Stimulated activated CD8-positive, alpha-beta memory T cell treated with anti-CD3 and anti-CD28 coated beads, Interleukin-7, amount 100 ng/mL, for 48 hours (primary cell): ENCODE results near the gene TANC1.

ENCODE experiments used
- DNase-seq, 2 donors: peaks; one replicate each; pipeline ENCODE4 v3.0.0-alpha.2; 2020; ENCODE audit warnings: low read depth in 1 of 2; ENCODE audit errors: extremely low read depth in 1 of 2

The TANC1 gene

DNA sequence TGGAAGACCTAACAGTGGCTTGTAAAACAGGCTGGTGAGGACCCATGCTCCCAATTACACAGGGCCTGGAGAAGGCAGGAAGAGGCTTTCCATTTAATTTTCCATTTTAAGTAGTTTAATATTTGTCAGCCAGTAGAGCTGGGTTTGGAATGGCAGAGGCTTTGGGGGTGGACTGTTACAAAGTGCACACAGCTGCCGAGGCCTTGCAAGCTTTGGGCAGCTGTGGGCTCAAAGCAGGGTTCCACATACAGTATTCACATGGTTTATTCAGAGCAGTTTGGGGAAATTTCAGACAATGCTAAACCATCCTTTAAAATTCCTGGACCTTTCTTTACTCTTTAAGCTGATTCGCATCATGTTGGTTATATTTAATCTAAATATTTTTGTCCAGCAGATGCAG is 185.5 kb downstream of the TANC1 start:
- no peak for DNase-seq

GRCh38 chr2:159154366-159154765 is 185.9 kb downstream of the TANC1 start:
- DNase-seq: no peak

DNA sequence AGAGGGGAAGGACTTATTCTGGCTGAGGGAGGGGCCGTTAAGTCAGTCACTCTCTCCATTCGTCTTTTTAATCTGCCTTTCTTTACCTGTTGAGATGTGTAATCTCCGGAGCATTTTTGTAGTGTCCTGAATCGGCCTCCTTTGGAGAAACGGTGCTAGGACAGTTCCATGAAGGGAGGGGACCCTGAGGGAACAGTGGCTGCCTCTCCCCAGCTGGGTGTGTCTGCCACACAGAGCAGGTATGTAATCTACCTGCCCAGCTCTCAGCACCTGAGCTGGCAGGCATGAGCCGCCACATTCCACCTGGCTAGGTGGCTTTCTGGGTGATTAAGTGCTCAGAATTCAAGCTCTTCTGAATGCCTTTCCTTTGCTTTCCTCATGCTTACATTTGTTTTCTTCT is 186.9 kb downstream of the TANC1 start:
- DNase-seq: no peak

GRCh38 chr2:159155791-159156190 is 187.4 kb downstream of the TANC1 start:
- DNase-seq: no peak

DNA sequence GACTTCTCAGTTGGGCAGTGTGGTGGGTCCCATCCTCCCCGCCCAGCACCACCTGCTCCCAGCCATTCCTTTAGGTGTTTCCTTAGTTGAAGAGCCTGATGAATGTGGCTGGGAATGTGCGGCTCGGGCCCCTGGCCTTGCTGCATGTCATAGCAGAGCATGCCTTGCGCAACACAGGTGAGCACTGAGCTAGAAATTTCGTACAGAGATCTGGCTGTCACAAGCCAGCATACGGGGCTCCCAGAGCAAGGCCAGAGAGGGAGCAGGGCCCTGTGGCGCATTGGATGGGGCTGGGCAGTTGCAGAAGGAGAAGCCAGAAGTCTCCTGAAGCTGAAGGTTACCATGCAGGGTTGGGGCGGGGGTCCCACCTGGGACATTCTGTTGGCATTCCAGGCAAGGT is 188.4 kb downstream of the TANC1 start:
- DNase-seq: no peak

GRCh38 chr2:159157361-159158209 is 189.1 kb downstream of the TANC1 start:
- no peak for DNase-seq

- DNase-seq: no peak
Observed at GRCh38 chr2:159160412-159160811, 192.0 kb downstream of the TANC1 start.

- DNase-seq: no peak
Observed at GRCh38 chr2:159160954-159161353, 192.5 kb downstream of the TANC1 start.

DNA sequence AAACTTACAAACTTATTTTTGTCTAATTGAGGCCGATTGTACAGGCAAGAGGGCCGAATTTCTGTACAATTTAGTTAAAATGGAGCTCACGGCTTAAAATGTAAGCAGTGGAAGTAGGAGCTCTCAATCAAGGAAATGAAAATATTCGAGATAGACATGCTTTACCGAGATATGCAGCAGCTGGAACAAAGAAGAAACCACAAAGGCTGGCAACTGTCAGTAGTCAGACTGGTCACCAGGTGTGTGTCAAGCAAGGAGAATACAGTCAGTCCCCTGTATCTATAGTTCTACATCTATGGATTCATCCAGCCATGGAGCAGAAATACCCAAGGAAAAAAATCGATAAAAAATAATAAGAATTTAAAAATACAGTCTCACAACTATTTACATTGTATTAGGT is 195.5 kb downstream of the TANC1 start:
- DNase-seq: no peak

GRCh38 chr2:159164457-159164911 is 196.0 kb downstream of the TANC1 start:
- DNase-seq: no peak

DNA sequence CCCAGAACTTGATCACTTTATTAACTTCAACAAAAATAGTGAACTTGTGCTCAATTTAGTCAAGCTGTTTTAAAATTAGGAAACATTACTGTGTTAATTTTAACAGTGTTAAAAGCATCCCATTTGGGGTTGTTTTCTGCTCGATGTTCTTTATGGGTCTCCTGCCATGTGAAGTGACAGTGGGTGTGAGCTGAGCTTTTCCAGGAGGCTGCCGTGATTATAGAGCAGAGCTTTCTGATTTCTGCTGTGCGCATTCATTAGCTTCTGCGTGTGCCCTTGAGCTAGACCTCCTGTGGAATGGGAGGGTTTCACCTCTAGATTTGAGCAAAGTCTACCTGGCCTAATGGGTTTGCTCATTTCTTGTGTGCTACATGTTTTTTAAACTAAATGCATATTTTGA is 196.6 kb downstream of the TANC1 start:
- DNase-seq: no peak

- DNase-seq: no peak
Observed at GRCh38 chr2:159168707-159169106, 200.3 kb downstream of the TANC1 start.

- DNase-seq: no peak
Observed at GRCh38 chr2:159169187-159169586, 200.7 kb downstream of the TANC1 start.

- DNase-seq: no peak
Observed at GRCh38 chr2:159172403-159172802, 204.0 kb downstream of the TANC1 start.

DNA sequence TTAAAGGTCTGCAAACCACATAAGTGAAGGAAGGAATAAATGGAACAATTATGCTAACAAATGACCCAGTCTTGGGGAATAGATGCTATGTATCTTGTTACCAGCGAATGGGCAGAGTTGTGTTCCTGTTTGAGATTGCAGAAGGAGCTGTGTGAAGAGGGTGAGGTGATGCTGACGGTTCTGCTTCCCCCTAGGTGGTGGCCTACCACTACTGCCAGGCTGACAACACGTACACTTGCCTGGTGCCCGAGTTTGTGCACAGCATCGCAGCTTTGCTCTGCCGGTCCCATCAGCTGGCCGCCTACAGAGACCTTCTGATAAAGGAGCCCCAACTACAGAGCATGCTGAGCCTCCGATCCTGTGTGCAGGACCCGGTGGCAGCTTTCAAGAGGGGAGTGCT is 206.3 kb downstream of the TANC1 start:
- no peak for DNase-seq

DNA sequence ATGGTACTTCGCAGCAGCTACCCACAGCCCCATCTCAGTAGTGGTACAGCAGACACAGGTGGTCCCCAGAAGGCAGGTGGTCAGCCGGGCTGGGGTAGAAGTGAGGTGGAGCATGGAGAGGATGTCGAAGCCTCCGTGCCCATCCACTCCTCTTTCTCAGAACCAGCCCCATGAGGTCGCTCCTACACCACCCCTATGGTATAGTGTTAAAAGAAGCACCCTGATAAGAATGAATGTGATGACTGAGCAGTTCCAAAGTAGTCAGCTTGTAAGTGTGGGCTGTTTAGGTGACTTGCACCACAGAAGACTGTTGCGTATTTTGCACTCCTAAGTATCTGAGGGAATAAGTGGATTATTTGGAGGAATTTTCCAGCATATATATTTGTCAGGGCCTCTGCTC is 206.7 kb downstream of the TANC1 start:
- no peak for DNase-seq

- DNase-seq: no peak
Observed at GRCh38 chr2:159175927-159176326, 207.5 kb downstream of the TANC1 start.

DNA sequence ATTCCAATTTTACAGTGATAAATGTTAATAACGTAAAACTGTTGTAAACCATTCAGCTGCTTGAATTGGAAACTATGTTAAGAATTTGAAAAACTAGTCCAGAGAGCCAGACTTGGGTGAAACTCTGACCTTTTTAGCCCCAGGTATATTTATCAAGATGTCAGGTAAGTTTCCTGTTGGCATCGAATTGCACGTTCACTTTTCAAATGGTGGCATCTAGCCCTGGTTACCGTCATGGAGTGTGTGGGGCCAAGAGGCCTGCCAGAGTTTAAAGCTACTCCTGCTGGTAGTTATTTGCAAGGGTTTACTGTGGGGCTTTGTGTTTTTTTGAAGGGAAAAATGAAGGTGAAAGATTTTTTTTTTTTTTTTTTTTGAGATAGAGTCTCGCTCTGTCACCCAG is 208.1 kb downstream of the TANC1 start:
- DNase-seq: no peak

DNA sequence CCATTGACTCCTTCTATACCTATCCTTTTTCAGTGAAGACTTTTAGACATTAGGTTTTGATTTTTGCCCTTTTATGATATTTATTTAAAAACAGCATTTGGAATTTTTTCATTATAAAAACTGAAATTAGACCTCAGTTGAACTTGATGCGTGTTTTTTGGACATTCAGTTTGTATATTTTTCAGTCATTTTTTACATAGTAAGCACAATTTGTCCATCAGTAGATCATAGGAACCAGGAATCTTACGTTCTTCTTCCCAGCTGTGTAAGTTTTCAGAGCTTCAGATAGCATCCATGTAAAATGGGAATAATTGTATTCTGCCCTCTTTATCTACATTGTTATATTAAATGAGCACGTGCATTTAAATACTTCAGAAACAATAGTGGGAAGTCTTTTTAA is 208.9 kb downstream of the TANC1 start:
- no peak for DNase-seq

DNA sequence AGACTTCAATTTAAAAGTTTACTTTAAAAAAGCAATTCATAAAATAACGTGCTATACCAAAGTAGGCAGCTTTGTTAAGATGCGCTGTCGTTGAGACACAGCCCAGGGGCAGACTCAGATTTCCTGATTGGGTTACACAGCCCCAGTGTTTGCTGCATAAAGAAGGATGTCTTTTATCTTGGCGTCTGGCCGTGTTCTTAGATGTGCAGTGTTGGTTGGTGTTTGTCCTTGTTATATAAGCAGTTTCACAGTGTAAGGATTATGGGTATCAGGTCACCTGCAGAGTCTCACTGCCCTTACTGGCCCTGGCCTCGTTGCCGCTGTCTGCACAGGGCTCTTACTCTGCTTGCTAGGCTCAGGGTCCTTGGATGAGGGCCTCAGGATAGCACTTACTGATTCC is 209.5 kb downstream of the TANC1 start:
- no peak for DNase-seq

DNA sequence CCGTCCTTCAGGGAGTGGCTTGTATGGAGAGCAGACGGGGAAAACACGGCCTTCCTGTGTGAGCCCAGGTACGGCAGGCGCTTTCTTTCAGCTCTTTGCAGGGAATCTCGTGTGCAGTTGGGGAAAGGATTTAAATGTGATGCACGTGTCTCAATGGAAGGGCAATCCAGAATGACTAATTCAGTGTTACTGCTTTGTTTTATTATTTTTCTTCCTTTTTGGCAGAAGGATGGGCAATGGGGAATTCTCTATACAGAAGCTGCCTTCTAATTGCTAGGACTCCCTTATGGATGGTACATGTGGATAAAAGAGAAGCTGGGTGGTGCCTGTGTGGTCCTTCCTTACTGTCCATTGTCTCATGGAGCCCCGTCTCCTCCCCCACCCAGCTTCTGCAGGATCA is 210.7 kb downstream of the TANC1 start:
- no peak for DNase-seq

DNA sequence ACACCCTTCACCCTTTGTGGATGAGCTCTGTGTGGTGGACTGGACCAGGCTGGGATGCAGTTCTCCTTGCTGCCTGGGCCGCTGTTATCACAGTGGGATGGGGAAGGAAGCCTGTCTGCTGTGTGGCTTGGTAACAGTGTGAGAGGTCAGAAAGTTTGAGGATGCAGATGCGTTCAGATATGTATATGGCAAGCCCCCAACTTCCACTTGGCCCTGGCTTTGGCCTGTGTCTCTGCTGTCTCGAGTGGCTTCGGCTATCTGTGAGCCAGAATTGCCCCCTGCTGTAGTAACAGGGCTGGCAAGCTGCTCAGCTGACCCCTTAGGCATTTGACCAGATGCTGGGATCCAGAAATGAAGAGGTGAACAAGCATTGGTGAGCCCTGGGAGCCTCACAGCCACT is 211.3 kb downstream of the TANC1 start:
- no peak for DNase-seq

DNA sequence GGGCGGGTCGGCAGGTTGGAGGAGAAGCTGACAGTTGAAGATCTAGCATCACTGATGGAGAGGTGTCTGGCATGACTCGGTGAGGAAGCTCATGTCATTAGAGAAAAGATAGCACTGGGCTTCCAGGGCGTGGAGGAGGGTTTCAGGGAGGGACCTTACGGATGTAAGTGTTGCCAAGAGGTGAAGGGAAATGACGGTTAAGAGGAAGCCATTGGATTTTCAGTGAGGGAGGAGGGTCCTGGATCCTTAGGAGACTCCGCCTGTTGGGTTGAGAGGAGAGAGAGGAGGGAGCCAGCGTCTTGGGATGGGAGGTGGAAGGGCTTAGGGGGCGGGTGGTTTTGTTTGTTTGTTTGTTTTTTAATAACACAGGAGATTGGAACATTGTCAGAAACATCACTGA is 214.9 kb downstream of the TANC1 start:
- no peak for DNase-seq
